IPS-NIHi7 (cell line): ENCODE results near the gene SCEL.
"Not testable (repeated sequence)": the region's sequence is repeated elsewhere in the genome, so short reads cannot be mapped to it uniquely, and the experiment has no call there.

Source experiments
- DNase-seq: peaks from one replicate; pipeline ENCODE4 v3.0.0; 2012; ENCODE audit warnings: mixed read lengths; ENCODE audit errors: extremely low spot score

Gene SCEL

DNA sequence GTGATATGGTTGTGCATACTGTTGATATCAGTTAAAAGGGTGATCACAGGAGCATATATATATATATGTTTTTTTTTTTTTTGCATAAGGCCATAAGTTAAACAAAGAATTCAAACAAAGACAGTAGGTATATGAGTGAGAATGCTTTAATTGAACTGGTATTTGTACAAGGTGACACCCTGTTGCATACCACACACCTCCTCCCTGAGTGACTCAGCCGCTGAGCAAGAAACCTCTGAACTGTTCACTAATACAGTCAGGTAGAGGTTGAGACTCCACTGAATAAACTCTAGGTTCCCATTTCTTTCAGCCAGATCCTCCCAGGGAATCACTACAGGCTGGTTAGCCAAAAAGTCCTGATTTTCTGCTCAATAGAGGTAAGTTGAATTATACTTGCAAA, at the start of gene SCEL:
Gene SCEL (plus strand): TSS at position 259 of the 400 bp plus-strand sequence. CDS start 20,170 bp downstream, outside the sequence.
- DNase-seq: no peak

DNA sequence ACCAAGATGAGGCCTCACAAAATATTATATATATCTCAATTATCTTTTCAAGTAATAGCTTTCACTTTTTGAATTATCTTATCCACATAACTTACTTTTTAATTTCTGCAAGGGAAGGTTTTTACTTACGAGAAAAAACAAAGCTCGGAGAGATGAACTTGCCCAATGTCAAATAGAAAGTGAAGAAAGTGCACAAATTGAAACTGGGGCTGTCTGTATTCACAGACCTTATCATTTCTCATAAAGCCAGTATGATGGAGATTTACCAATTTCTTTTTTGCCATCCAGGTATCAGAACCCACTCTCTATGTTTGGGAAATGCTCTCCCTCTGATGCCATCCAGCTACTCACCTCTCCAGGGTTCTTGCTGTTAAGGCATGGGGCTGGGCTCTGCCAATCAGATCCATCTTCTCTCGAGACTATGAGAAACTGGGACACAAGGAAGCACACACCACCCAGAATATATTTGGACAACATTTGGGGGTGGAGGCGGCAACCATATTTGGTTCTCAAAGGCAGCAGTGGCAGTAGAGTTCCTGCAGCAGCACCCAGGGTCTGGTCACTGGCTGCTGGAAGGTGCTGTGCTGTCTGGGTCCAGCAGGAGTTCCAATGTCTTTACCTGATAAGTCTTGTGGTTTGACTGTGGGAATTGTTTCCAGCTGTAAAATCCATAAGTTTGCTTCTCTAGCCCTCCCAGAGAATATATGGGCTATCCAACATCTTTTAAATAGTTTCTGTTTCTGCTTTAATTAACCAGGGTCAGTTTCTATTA, 45.8 kb upstream of the SCEL start:
- DNase-seq: peak; percentile 16

DNA sequence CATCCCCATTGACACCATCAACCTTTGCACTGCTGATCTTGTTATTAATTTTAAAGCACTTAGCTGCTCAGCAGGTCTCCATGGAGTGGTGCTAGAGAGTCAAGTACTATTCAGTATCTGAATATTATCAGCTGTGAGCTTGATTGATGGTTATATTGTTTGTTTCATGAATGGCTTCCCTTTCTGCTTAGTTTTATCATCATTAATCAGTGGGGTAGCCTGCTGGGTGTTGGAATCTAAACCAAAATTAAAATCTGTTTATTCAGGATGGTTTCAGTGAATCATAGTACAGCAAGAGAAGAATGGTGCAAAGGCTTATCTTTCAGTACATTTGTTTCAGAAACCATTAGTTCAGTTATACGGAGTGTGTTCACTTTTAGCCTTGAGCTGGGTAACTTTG, 42.5 kb upstream of the SCEL start:
- no peak for DNase-seq

DNA sequence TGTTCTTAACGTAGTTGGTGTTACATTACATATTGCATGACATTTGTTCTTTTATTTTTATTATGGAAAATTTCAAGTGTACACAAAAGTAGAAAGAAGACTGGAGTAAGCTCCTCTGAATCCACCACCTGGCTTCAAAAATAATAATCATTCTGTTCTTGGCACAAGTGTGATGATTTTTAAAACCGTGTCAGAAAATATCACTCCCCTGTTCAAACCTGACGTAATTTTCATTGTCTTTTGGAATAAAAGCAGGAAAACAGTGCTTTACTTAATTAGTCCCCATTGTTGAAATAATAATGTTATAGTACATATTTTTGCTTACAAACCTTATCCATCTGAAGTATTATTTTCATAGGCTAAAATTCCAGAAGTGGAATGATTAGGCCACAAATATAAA, 41.3 kb upstream of the SCEL start:
- DNase-seq: no peak

DNA sequence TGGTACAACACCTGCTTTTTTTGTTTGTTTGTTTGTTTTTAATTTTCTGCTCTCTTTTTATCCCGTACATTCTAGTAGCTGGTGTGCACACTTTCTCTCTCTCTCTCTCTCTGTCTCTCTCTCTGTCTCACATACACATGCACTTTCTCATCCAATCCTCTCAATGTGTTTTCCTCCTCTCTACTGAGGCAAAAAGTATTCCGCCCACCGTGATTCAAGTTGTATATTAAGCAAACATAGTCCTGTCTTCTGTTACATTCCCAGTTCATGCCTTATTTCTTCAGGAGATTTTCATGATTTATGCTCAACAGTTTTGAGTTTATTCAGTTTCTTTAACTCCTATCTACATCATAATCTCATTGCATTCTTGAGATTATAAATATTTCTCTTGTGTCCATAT, 38.2 kb upstream of the SCEL start:
- DNase-seq: no peak

DNA sequence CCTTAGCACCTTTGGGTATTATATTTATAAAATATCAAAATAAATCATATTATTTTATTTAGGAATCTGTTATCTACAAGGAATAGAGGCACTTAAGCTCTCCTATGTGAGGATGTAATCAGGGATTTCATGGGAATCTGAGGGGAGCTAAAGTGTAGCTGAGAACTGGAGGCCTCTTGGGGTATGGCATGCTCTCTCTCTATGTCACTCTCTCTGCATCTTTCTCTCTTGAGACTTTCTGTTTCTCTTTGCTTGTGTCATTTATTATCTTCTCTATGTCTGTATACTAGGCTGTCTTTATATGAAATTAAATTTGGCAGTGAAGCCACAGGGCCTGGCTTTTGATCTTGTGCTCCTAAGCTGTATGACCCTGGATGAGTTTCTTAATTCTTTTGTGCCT, 37.7 kb upstream of the SCEL start:
- no peak for DNase-seq

DNA sequence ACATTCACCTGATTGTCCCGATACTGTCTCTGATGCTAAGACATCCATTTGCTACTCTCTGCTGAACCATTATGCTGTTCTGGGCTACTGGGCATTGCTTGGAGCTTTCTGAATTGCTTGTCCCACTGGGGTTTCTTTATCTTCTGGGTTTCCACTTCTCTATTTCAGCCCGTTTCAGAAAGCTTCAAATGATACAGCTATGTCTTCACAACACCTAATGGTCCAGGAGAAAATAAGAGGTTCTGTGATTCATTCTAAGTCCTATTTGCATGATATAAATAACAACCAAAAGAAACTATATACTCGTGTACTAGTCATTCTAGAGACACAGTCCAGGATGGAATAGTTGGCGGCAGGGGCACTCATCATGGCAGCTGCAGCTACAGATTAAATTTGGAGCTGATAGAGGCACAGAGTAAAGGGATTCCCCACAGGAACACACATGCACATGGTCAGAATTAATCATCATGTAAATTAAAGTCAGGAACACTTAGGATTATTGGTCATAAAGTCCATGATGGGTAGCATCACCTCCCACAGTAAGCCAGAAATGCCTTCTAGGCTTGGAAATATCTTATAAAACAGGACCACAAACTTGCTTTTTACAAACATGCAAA, 33.3 kb upstream of the SCEL start:
- DNase-seq: no peak

DNA sequence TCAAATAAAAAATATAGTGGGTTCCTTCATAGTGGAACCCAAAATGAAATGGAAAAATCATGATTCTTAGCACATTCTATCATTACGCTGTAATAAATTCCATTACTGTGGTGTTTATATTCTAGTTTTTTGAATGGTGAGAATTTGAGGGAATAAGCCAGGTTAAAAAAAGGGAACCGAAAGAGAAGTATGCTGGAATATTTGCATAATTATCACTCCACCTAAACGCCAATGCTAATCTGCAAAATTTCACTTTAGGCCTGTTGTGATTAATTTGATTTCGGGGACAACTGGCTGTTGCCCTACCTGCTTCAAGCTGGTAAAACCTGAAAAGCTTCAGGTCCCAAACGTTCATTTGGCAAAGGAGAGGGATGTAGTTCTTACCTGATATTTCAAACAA, 32.1 kb upstream of the SCEL start:
- no peak for DNase-seq

DNA sequence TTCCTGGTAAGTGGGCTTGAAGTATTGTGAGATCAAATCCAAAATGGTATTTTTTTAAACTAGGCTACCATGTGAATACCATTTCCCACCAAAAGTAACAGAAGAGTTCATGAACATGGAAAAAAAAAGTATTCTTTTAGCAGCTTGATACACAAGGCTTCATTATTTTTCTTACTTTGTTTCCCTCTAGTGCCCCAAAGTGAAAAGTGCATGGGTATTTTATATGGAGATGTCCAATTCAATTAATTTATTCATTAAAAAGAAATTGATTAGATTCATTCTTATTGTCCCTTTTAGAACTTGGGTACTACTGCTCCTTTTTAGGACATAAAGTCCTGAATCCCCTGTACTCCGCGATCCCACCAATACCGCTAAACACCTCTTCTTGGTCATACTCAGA, 28.6 kb upstream of the SCEL start:
- no peak for DNase-seq

GRCh38 chr13:77507931-77508776, 27.4 kb upstream of the SCEL start:
- DNase-seq: no peak

DNA sequence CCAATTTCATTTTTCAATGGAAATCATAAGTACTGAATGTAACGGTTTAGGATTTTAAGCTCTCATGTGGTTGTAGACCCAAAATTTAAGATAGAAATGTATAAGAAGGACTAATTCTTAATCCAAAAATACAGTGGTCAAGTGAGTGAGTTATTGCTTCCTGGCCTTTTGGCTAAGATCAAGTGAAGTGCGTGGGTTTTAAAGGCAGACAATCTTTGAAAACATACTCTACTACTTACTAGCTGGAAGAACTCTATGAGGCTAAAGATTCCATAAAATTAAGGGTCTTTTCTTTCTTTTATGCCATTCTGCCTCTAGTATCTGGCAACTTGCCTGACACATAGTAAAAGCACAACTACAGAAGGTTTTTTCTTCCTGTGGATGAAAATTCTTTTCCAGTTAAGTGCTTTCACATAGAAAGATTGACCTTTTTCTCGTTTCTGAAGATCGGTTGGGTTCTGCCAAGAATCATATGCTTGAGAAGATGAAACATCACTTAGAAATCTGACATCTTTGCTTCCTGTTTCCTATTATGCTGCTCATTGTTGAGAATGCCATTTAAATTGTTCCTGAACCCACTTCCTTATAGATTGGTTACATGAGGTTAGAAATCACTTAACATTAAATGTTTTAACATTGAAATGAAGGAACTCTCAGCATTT, 26.4 kb upstream of the SCEL start:
- no peak for DNase-seq

DNA sequence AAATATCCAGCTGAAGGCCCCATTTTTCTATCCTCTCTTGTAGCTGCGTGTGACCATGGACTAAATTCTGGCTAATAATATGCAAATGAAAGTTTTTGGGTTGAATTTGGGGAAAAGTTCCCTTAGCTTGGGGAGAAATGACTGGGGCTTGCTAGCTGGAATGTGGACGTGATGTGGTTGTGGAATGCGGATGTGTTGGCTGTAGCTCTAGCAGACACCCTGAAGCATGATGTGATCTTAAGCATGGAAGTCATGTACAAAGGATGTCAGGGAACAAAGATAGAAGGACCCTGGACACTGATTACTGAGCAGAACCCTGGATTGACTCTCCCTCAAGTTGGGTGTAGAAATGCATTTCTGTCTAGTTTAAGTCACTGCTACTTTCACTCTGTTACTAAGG, 25.4 kb upstream of the SCEL start:
- no peak for DNase-seq

DNA sequence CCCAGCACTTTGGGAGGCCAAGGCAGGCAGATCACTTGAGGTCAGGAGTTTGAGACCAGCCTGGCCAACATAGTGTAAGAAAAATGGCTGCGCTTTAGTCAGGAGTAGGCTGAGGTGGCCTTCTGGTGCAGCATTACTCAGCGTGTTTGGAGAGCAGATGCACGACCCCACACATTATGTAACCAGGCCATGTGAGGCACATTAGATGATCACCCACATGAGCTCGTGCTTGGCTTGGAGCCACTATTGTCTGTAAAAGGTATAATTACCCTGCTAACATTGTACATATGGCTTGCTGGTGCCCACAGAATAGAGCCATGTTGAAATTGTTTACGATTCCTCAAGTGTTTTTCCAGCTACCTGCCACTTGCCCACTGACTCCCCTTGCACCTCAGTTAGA, 24.0 kb upstream of the SCEL start:
- DNase-seq: no peak

- DNase-seq: no peak
Observed at GRCh38 chr13:77513719-77514335, 21.7 kb upstream of the SCEL start.

- DNase-seq: no peak
Observed at GRCh38 chr13:77514336-77514726, 21.2 kb upstream of the SCEL start.

GRCh38 chr13:77515785-77516184, 19.7 kb upstream of the SCEL start:
- DNase-seq: no peak

- DNase-seq: no peak
Observed at GRCh38 chr13:77516342-77516789, 19.1 kb upstream of the SCEL start.

- DNase-seq: no peak
Observed at GRCh38 chr13:77518266-77518665, 17.2 kb upstream of the SCEL start.

DNA sequence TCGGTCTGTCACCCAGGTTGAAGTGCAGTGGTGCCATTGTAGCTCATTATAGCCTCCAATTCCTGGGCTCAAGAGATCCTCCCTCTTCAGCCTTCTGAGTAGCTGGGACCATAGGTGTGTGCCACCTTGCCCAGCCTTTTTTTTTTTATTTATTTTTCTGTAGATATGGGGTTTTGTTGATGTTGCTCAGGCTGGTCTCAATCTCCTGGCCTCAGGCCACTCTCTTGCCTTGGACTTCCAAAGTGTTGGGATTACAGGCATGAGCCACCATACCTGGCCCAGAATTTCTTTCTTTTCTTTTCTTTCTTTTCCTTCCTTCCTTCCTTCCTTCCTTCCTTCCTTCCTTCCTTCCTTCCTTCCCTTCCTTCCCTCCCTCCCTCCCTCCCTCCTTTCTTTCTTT, 16.1 kb upstream of the SCEL start:
- not testable (repeated sequence) for DNase-seq

DNA sequence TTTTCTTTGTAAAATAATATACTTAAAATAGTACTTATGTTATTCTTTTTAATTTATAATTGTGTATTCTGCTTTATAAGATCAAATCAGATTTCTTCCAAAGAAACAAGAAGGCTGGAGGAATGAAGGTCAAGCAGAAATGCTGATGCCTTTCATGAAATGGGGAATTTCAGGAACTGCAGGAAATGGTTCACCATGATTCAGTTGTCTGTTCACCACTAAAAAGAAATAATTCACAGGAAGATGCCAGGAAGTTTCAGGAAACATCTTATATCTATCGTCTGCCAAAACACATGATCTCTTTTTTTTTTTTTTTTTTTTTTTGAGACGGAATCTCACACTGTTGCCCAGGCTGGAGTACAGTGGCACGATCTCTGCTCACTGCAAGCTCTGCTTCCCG, 15.7 kb upstream of the SCEL start:
- no peak for DNase-seq

- DNase-seq: no peak
Observed at GRCh38 chr13:77521194-77521593, 14.3 kb upstream of the SCEL start.
